ENCODE measurements around the gene VPS29. TPM values are rescaled to one million over a fixed set of nuclear protein-coding genes. Genes with fewer than 3 reads are reported as not detected.

Gene VPS29
- 140 to 173 TPM (median 158 TPM) in 5 replicates for total RNA-seq (2022; extraction: Qiagen RNA extraction)

GRCh38 chr12:110501752-110502738 lies at the start of gene VPS29, which contains the start of gene RAD9B:
Gene VPS29 (minus strand): TSS chr12:110502111. CDS start chr12:110502051, 60 bp downstream.
Gene RAD9B (plus strand): TSS chr12:110502331. CDS start chr12:110502338, 7 bp downstream.

GRCh38 chr12:110468214-110469048 lies 33.5 kb downstream of the VPS29 start, which contains the start of the genes FAM216A and GPN3:
Gene FAM216A (plus strand): TSS chr12:110468845. CDS start chr12:110468876, 31 bp downstream.
Gene GPN3 (minus strand): TSS chr12:110468257. CDS start chr12:110468203, 54 bp downstream.

GRCh38 chr12:110449799-110450497 lies 52.0 kb downstream of the VPS29 start, which contains the start of gene ARPC3:
Gene ARPC3 (minus strand): TSS chr12:110450337. CDS start chr12:110450260, 77 bp downstream.

Other genes with a start within 250 kb of the VPS29 start
- 238 to 302 TPM (median 280 TPM) in 5 replicates for gene ATP2A2, start 220.9 kb downstream of the VPS29 start, total RNA-seq (2022; extraction: Qiagen RNA extraction)
- gene ANAPC7, start 98.4 kb downstream of the VPS29 start, total RNA-seq (2022; extraction: Qiagen RNA extraction) = 48.7 to 57.3 TPM (median 55.4 TPM) in 5 replicates
- gene ARPC3, start 51.8 kb downstream of the VPS29 start, total RNA-seq (2022; extraction: Qiagen RNA extraction) = 441 to 718 TPM (median 446 TPM) in 5 replicates
- gene GPN3, start 33.9 kb downstream of the VPS29 start, total RNA-seq (2022; extraction: Qiagen RNA extraction) = 27.2 to 37.2 TPM (median 34.8 TPM) in 5 replicates
- gene FAM216A, start 33.3 kb downstream of the VPS29 start, total RNA-seq (2022; extraction: Qiagen RNA extraction) = 18.4 to 21.9 TPM (median 19.3 TPM) in 5 replicates
- gene RAD9B, start 220 bp upstream of the VPS29 start, total RNA-seq (2022; extraction: Qiagen RNA extraction) = 0.13 to 0.55 TPM (median 0.22 TPM) in 5 replicates
- gene PPTC7, start 81.2 kb upstream of the VPS29 start, total RNA-seq (2022; extraction: Qiagen RNA extraction) = 23.0 to 29.3 TPM (median 28.2 TPM) in 5 replicates
- gene TCTN1, start 112.0 kb upstream of the VPS29 start, total RNA-seq (2022; extraction: Qiagen RNA extraction) = 28.3 to 35.2 TPM (median 31.8 TPM) in 5 replicates
- gene HVCN1, start 187.0 kb upstream of the VPS29 start, total RNA-seq (2022; extraction: Qiagen RNA extraction) = 0.38 to 0.98 TPM (median 0.65 TPM) in 5 replicates
- 126 to 156 TPM (median 153 TPM) in 5 replicates for gene PPP1CC, start 240.8 kb upstream of the VPS29 start, total RNA-seq (2022; extraction: Qiagen RNA extraction)